ENCODE data around the gene ACOXL. TPM values are rescaled to one million over a fixed set of nuclear protein-coding genes. Genes with fewer than 3 reads are reported as not detected.

Gene ACOXL
- polyA plus RNA-seq, 3 donors = 0.35 TPM; not detected in 2

DNA sequence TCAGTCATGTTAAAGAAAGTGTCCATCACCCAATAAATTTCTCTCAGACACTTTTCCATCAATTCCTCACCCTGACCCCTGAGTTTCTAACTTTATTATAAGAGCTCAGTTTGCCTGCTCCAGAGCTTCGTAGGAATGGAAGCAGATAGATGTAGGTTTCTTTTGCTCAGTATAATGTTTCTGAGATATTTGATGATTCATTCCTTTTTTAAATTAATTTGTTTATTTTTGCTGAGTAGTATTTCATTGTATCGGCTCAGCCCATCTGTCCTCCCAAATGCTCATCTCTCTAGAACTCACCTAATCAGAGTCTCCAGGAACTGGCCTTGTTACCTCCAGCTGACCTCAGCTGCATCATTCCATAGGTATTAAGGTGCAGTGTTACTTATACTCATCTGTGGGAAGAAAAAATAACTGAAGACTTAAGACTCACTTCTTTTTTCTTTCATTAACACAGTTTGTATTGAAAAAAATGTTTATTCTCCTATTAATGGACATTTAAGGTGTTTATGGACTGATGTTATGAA, 376.4 kb downstream of the ACOXL start:
- Histone ChIP-seq H3K36me3 (replicated peaks in 1 of 2; ENCODE audit: control insufficient read depth in 1 of 2, insufficient read depth in 2 of 2, low read length in 2 of 2) (no peaks in the 10 kb centered on the region), H3K9me3 (replicated peaks in 1 of 2; ENCODE audit: control insufficient read depth in 1 of 2, insufficient read depth in 1 of 2, low read length in 2 of 2) (no peaks in the 10 kb centered on the region), H3K27me3 (ENCODE audit: control insufficient read depth in 2 of 2, insufficient read depth in 2 of 2, low read length in 2 of 2) (peaks cover 4 to 7% of the 10 kb centered on the region in 2 donors), H3K4me1 (ENCODE audit: control insufficient read depth in 1 of 2, insufficient read depth in 2 of 2, low read length in 2 of 2) (no peaks in the 10 kb centered on the region), H3K27ac (ENCODE audit: low read depth in 1 of 2, low read length in 2 of 2) (no peak overlapping the region), H3K79me2 (ENCODE audit: insufficient read depth, low read length) (no peaks in the 10 kb centered on the region), H3K4me3 (replicated peaks in 1 of 3; ENCODE audit: low read depth in 2 of 3, low read length in 3 of 3) (no peak overlapping the region), H2AFZ (ENCODE audit: insufficient read depth, low read depth, low read length, poor library complexity, severe bottlenecking) (no peak overlapping the region), H3K4me2 (replicated peaks; ENCODE audit: extremely low read depth, low read length, poor library complexity, severe bottlenecking) (no peak overlapping the region), H4K20me1 (ENCODE audit: insufficient read depth, low read length) (no peaks in the 10 kb centered on the region), H3K9ac (ENCODE audit: insufficient read depth, low read length, poor library complexity, severe bottlenecking) (no peak overlapping the region)
- TF ChIP-seq, protein P1, sequence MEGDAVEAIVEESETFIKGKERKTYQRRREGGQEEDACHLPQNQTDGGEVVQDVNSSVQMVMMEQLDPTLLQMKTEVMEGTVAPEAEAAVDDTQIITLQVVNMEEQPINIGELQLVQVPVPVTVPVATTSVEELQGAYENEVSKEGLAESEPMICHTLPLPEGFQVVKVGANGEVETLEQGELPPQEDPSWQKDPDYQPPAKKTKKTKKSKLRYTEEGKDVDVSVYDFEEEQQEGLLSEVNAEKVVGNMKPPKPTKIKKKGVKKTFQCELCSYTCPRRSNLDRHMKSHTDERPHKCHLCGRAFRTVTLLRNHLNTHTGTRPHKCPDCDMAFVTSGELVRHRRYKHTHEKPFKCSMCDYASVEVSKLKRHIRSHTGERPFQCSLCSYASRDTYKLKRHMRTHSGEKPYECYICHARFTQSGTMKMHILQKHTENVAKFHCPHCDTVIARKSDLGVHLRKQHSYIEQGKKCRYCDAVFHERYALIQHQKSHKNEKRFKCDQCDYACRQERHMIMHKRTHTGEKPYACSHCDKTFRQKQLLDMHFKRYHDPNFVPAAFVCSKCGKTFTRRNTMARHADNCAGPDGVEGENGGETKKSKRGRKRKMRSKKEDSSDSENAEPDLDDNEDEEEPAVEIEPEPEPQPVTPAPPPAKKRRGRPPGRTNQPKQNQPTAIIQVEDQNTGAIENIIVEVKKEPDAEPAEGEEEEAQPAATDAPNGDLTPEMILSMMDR (IDR thresholded peaks at IDR 0.05) = no peak
- peaks cover 9% of the 10 kb centered on the region for H3K4me1 Mint-ChIP-seq
- intact Hi-C loops (cut with micrococcal nuclease) = no loop called here
- H3K27ac Mint-ChIP-seq = no peak overlapping the region
- no peak overlapping the region for H3K4me3 Mint-ChIP-seq
- no CpG with 5 or more reads among the region's 2 CpGs for WGBS (ENCODE audit: insufficient coverage)
- no peak for DNase-seq
- H3K36me3 Mint-ChIP-seq = no peaks in the 10 kb centered on the region
- peaks cover 3 to 11% (median 7%) of the 10 kb centered on the region in 3 donors for H3K27me3 Mint-ChIP-seq (ENCODE audit: low read depth in 3 of 3)
- H3K9me3 Mint-ChIP-seq = no peaks in the 10 kb centered on the region

DNA sequence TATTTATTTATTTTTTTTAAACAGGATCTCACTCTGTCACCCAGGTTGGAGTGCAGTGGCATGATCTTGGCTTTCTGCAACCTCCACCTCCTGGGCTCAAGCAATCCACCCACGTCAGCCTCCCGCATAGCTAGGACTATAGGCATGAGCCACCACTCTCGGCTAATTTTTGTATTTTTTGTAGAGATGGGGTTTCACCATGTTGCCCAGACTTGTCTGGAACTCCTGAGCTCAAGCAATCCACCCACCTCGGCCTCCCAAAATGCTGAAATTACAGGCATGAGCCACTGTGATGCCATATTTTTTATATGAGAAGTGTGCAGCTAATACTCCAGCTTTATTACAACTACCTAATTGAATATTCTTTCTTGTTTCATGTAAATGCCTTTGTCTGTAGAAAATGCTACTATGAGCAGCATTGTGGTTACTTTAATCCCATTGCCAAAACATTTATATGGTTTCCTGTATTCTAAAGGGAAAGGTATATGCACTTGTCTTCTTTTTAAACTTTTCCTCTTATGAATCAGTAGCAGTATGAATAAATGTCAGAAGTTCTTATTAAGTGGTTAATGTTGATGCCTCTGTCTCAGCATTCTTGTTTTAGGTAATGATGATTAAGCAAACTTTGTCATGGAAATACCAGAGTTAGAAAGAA, 378.9 kb downstream of the ACOXL start:
- H3K27ac Mint-ChIP-seq = no peak overlapping the region
- no peak overlapping the region for H3K9ac ChIP-seq (ENCODE audit: insufficient read depth, low read length, poor library complexity, severe bottlenecking)
- no peak overlapping the region for H3K4me2 ChIP-seq (replicated peaks; ENCODE audit: extremely low read depth, low read length, poor library complexity, severe bottlenecking)
- no peaks in the 10 kb centered on the region for H3K79me2 ChIP-seq (ENCODE audit: insufficient read depth, low read length)
- TF ChIP-seq, protein P1 (IDR thresholded peaks at IDR 0.05) = no peak
- H2AFZ ChIP-seq (ENCODE audit: insufficient read depth, low read depth, low read length, poor library complexity, severe bottlenecking) = no peak overlapping the region
- no peak overlapping the region for H3K4me3 Mint-ChIP-seq
- H4K20me1 ChIP-seq (ENCODE audit: insufficient read depth, low read length) = no peaks in the 10 kb centered on the region
- no peak overlapping the region for H3K4me3 ChIP-seq (replicated peaks in 1 of 3; ENCODE audit: low read depth in 2 of 3, low read length in 3 of 3)
- no peaks in the 10 kb centered on the region for H3K36me3 Mint-ChIP-seq
- intact Hi-C loops (cut with micrococcal nuclease) = loop anchor here in 1 of 2 donors (10.0 kb wide), 1 partner anchor 296 kb away; no protein-coding TSS in a partner anchor
- WGBS (ENCODE audit: insufficient coverage) = 80% methylated on average over 1 of the region's 4 CpGs
- no peaks in the 10 kb centered on the region for H3K9me3 ChIP-seq (replicated peaks in 1 of 2; ENCODE audit: control insufficient read depth in 1 of 2, insufficient read depth in 1 of 2, low read length in 2 of 2)
- peaks cover 20 to 24% (median 20%) of the 10 kb centered on the region in 3 donors for H3K27me3 Mint-ChIP-seq (ENCODE audit: low read depth in 3 of 3)
- peaks cover 4% of the 10 kb centered on the region for H3K4me1 Mint-ChIP-seq
- H3K27me3 ChIP-seq (ENCODE audit: control insufficient read depth in 2 of 2, insufficient read depth in 2 of 2, low read length in 2 of 2) = peaks cover 20 to 28% of the 10 kb centered on the region in 2 donors
- no peak for DNase-seq
- no peaks in the 10 kb centered on the region for H3K9me3 Mint-ChIP-seq
- no peak overlapping the region for H3K27ac ChIP-seq (ENCODE audit: low read depth in 1 of 2, low read length in 2 of 2)
- no peaks in the 10 kb centered on the region for H3K4me1 ChIP-seq (ENCODE audit: control insufficient read depth in 1 of 2, insufficient read depth in 2 of 2, low read length in 2 of 2)
- H3K36me3 ChIP-seq (replicated peaks in 1 of 2; ENCODE audit: control insufficient read depth in 1 of 2, insufficient read depth in 2 of 2, low read length in 2 of 2) = no peaks in the 10 kb centered on the region
